Ecto neural progenitor cell (in vitro differentiated cells): ENCODE measurements around the gene DEPP1.
"Not testable (repeated sequence)": the region's sequence is repeated elsewhere in the genome, so short reads cannot be mapped to it uniquely, and the experiment has no call there.

Experiments used
- DNase-seq: peaks from one replicate; pipeline ENCODE4 v3.0.0-alpha.2; 2018; ENCODE audit warnings: low spot score

DEPP1 gene

GRCh38 chr10:44978570-44979280 lies at the start of gene DEPP1:
Gene DEPP1 (minus strand): TSS chr10:44978809. CDS start chr10:44978030, 779 bp downstream.
- DNase-seq, result peak; percentile 85

- DNase-seq, result no peak
Observed at GRCh38 chr10:45023426-45023825, 44.8 kb upstream of the DEPP1 start.

- no peak for DNase-seq
Observed at GRCh38 chr10:45015590-45015989, 37.0 kb upstream of the DEPP1 start.

GRCh38 chr10:45014557-45014956 lies 35.9 kb upstream of the DEPP1 start:
- not testable (repeated sequence) for DNase-seq

- no peak for DNase-seq
Observed at GRCh38 chr10:45008524-45009161, 30.0 kb upstream of the DEPP1 start.

GRCh38 chr10:45006276-45007030 lies 27.8 kb upstream of the DEPP1 start:
- DNase-seq, result no peak

GRCh38 chr10:45005284-45005683 lies 26.7 kb upstream of the DEPP1 start:
- DNase-seq, result no peak

GRCh38 chr10:45004661-45005060 lies 26.1 kb upstream of the DEPP1 start:
- no peak for DNase-seq

- no peak for DNase-seq
Observed at GRCh38 chr10:45003432-45004000, 24.9 kb upstream of the DEPP1 start.

- peak; percentile 67 for DNase-seq
Observed at GRCh38 chr10:45001381-45002148, 23.0 kb upstream of the DEPP1 start.

GRCh38 chr10:45000752-45001380 lies 22.3 kb upstream of the DEPP1 start, which contains the start of gene ZNF22:
Gene ZNF22 (plus strand): TSS chr10:45000923. CDS start chr10:45003369, 2,446 bp downstream.
- DNase-seq, result peak; percentile 83

GRCh38 chr10:45000138-45000751 lies 21.6 kb upstream of the DEPP1 start:
- DNase-seq, result peak; percentile 34

- DNase-seq, result peak; percentile 17
Observed at GRCh38 chr10:44998146-44998631, 19.6 kb upstream of the DEPP1 start.

GRCh38 chr10:44997105-44997748 lies 18.6 kb upstream of the DEPP1 start:
- no peak for DNase-seq

- DNase-seq, result peak; percentile 29
Observed at GRCh38 chr10:44995914-44996669, 17.5 kb upstream of the DEPP1 start.

GRCh38 chr10:44995581-44995913 lies 16.9 kb upstream of the DEPP1 start:
- DNase-seq, result no peak

GRCh38 chr10:44994752-44995530 lies 16.3 kb upstream of the DEPP1 start:
- peak; percentile 34 for DNase-seq

GRCh38 chr10:44993922-44994751 lies 15.5 kb upstream of the DEPP1 start:
- peak; percentile 36 for DNase-seq
